Measurements from ENCODE around the gene ZNF800.

- TF ChIP-seq, protein P1, sequence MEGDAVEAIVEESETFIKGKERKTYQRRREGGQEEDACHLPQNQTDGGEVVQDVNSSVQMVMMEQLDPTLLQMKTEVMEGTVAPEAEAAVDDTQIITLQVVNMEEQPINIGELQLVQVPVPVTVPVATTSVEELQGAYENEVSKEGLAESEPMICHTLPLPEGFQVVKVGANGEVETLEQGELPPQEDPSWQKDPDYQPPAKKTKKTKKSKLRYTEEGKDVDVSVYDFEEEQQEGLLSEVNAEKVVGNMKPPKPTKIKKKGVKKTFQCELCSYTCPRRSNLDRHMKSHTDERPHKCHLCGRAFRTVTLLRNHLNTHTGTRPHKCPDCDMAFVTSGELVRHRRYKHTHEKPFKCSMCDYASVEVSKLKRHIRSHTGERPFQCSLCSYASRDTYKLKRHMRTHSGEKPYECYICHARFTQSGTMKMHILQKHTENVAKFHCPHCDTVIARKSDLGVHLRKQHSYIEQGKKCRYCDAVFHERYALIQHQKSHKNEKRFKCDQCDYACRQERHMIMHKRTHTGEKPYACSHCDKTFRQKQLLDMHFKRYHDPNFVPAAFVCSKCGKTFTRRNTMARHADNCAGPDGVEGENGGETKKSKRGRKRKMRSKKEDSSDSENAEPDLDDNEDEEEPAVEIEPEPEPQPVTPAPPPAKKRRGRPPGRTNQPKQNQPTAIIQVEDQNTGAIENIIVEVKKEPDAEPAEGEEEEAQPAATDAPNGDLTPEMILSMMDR (IDR thresholded peaks at IDR 0.05) = no peak
- TF ChIP-seq POLR2A (IDR thresholded peaks at IDR 0.05) = no peak
Measured at GRCh38 chr7:127349881-127350280, 42.6 kb downstream of the ZNF800 start.
